IMR-90 (cell line): ENCODE measurements around the gene NOS3. TPM values are rescaled to one million over a fixed set of nuclear protein-coding genes. Genes with fewer than 3 reads are reported as not detected.
"Not testable (repeated sequence)": the region's sequence is repeated elsewhere in the genome, so short reads cannot be mapped to it uniquely, and the experiment has no call there.

Source experiments
- ATAC-seq: fragments of 200-7000 bp; cut with Tn5 transposase; 2 replicates; pipeline ENCODE4 v1.9.1; 2020; ENCODE audit warnings: low read depth, mild to moderate bottlenecking, moderate library complexity
- BruUV-seq: library from RNA; stranded (reverse); fragments of 400-500 nt; replicated peaks from 2 replicates; lab custom pipeline; 2021; lab: Mats Ljungman, UMichigan
- CTCF ChIA-PET: fragments of 300-600 bp; formaldehyde crosslinking; extraction: SDS; loops from one replicate; lab custom pipeline; 2021; ENCODE audit warnings: antibody characterized with exemption; lab: Yijun Ruan, JAX
- POLR2A ChIA-PET: fragments of 300-600 bp; sonication (Branson Sonifier 250); formaldehyde crosslinking; loops from one replicate; lab custom pipeline; 2022; ENCODE audit warnings: antibody characterized with exemption; ENCODE audit not compliant: unreplicated experiment; lab: Charles Lee
- DNase-seq: peaks from one replicate; pipeline ENCODE4 v3.0.0; 2013
- H2AFZ ChIP-seq: replicated peaks from 2 replicates; pipeline ENCODE3; 2013; ENCODE audit warnings: low read length, mild to moderate bottlenecking; ENCODE audit not compliant: poor library complexity
- H2AK5ac ChIP-seq: 2 replicates; pipeline ENCODE4 v1.6.1; 2013; ENCODE audit warnings: low read depth, low read length, inconsistent platforms
- H2AK9ac ChIP-seq: replicated peaks from 2 replicates; pipeline ENCODE3; 2013; ENCODE audit warnings: mild to moderate bottlenecking, low read depth, low read length, moderate library complexity; ENCODE audit not compliant: poor library complexity
- H2BK120ac ChIP-seq: 2 replicates; pipeline ENCODE4 v1.6.1; 2013; ENCODE audit warnings: low read depth, low read length, inconsistent platforms
- H2BK15ac ChIP-seq: 3 replicates; pipeline ENCODE4 v1.6.1; 2013; ENCODE audit warnings: low read depth, low read length, inconsistent platforms
- H2BK20ac ChIP-seq: 2 replicates; pipeline ENCODE4 v1.6.1; 2013; ENCODE audit warnings: low read depth, mild to moderate bottlenecking, inconsistent platforms, low read length, moderate library complexity
- H2BK5ac ChIP-seq: 2 replicates; pipeline ENCODE4 v1.6.1; 2013; ENCODE audit warnings: mild to moderate bottlenecking, low read depth, low read length, inconsistent platforms; ENCODE audit not compliant: poor library complexity, severe bottlenecking
- H3K14ac ChIP-seq: replicated peaks from 2 replicates; pipeline ENCODE4 v1.6.1; 2013; ENCODE audit warnings: low read depth, low read length, inconsistent platforms
- H3K18ac ChIP-seq: 2 replicates; pipeline ENCODE4 v1.6.1; 2013; ENCODE audit warnings: low read depth, low read length, control low read depth
- H3K23ac ChIP-seq: 2 replicates; pipeline ENCODE4 v1.6.1; 2013; ENCODE audit warnings: low read depth, low read length, inconsistent platforms
- H3K27ac ChIP-seq: 2 replicates; pipeline ENCODE4 v1.5.1; 2013; ENCODE audit warnings: mild to moderate bottlenecking, control low read depth, low read length; ENCODE audit not compliant: insufficient read depth
- H3K27me3 ChIP-seq: 2 replicates; pipeline ENCODE4 v1.6.1; 2013; ENCODE audit warnings: low read length; ENCODE audit not compliant: control insufficient read depth, insufficient read depth
- H3K36me3 ChIP-seq: 2 replicates; pipeline ENCODE4 v1.6.1; 2013; ENCODE audit warnings: low read length, mixed read lengths; ENCODE audit not compliant: control insufficient read depth, insufficient read depth
- H3K4ac ChIP-seq: 2 replicates; pipeline ENCODE4 v1.6.1; 2013; ENCODE audit warnings: low read depth, low read length, inconsistent platforms
- H3K4me1 ChIP-seq: 2 replicates; pipeline ENCODE4 v1.6.1; 2013; ENCODE audit warnings: low read length, mixed read lengths; ENCODE audit not compliant: control insufficient read depth, insufficient read depth
- H3K4me2 ChIP-seq: 2 replicates; pipeline ENCODE4 v1.6.1; 2013; ENCODE audit warnings: low read depth, mild to moderate bottlenecking, control low read depth, low read length, moderate library complexity
- H3K4me3 ChIP-seq: 2 replicates; pipeline ENCODE4 v1.5.1; 2013; ENCODE audit warnings: low read depth, mild to moderate bottlenecking, control low read depth, low read length, moderate library complexity; ENCODE audit not compliant: insufficient read depth
- H3K56ac ChIP-seq: 2 replicates; pipeline ENCODE4 v1.6.1; 2013; ENCODE audit warnings: low read length, inconsistent platforms; ENCODE audit not compliant: insufficient read depth; ENCODE audit errors: extremely low read depth
- H3K79me1 ChIP-seq, 2 experiments: 2 replicates each; pipeline ENCODE4 v1.6.1; 2013; ENCODE audit warnings: low read length in 2 of 2, inconsistent platforms in 1 of 2, low read depth in 1 of 2
- H3K9ac ChIP-seq: 2 replicates; pipeline ENCODE4 v1.6.1; 2013; ENCODE audit warnings: low read depth, low read length, control low read depth
- H3K9me1 ChIP-seq: 2 replicates; pipeline ENCODE4 v1.6.1; 2013; ENCODE audit warnings: low read length, inconsistent platforms; ENCODE audit not compliant: insufficient read depth
- H3K9me3 ChIP-seq: 2 replicates; pipeline ENCODE4 v1.6.1; 2013; ENCODE audit warnings: low read length; ENCODE audit not compliant: control insufficient read depth, insufficient read depth
- H4K20me1 ChIP-seq: 2 replicates; pipeline ENCODE4 v1.6.1; 2013; ENCODE audit warnings: low read length, inconsistent platforms; ENCODE audit not compliant: insufficient read depth
- H4K5ac ChIP-seq: 2 replicates; pipeline ENCODE4 v1.6.1; 2013; ENCODE audit warnings: mild to moderate bottlenecking, low read depth, low read length, control low read depth
- H4K8ac ChIP-seq, 2 experiments: 2 replicates each; pipeline ENCODE4 v1.6.1; 2013; ENCODE audit warnings: low read depth in 2 of 2, low read length in 2 of 2, control low read depth in 1 of 2, inconsistent platforms in 1 of 2
- H4K91ac ChIP-seq: 2 replicates; pipeline ENCODE4 v1.6.1; 2013; ENCODE audit warnings: low read depth, low read length, inconsistent platforms; ENCODE audit not compliant: insufficient read depth
- BHLHE40 ChIP-seq: fragments of 150-350 bp; IDR thresholded peaks from 2 replicates; pipeline ENCODE4 v1.6.1; 2016; ENCODE audit warnings: mild to moderate bottlenecking, low read depth, low read length
- WGBS, 2 experiments: methylation state at CpG; one replicate each; pipeline versions ENCODE4 v1.1.5 to v1.1.7; 2013; ENCODE audit warnings: missing lambda C conversion rate in 2 of 2; ENCODE audit not compliant: insufficient read length in 1 of 2; ENCODE audit errors: extremely low coverage in 2 of 2; 5-methylcytosine and 5-hydroxymethylcytosine counted together
- dilution Hi-C: fragments of 300-500 bp; cut with HindIII; formaldehyde crosslinking; loops from one replicate; pipeline ENCODE4 v1.14.3; 2018; ENCODE audit warnings: low sequenced_read_pairs; ENCODE audit not compliant: unreplicated experiment
- in situ Hi-C: fragments of 300-500 bp; cut with MboI; formaldehyde crosslinking; loops from 3 replicates; pipeline ENCODE4 v1.14.3; 2019; ENCODE audit warnings: low sequenced_read_pairs, inconsistent platforms, mixed read lengths
- intact Hi-C: fragments of 100-400 bp; cut with micrococcal nuclease; formaldehyde crosslinking; loops from 2 replicates; pipeline ENCODE4 v1.10.0; 2022
- polyA plus RNA-seq, 3 experiments: library from polyadenylated mRNA; depleted of rRNA; stranded (reverse); fragments of >200 nt; gene quantifications; 2 replicates each; pipeline ENCODE4 v1.2.3, GENCODE V29; 2012; ENCODE audit warnings: low replicate concordance in 1 of 3
- total RNA-seq: library from RNA; depleted of rRNA; stranded (reverse); fragments of >200 nt; gene quantifications from 2 replicates; pipeline ENCODE4 v1.2.3, GENCODE V29; 2012

Gene NOS3
- total and polyA plus RNA-seq, 2 of the 4 experiments (the other 2 are of a cell fraction): 0.72 to 2.0 TPM

GRCh38 chr7:151027728-151028130 lies 36.9 kb downstream of the NOS3 start:
- H3K27ac ChIP-seq, H3K14ac ChIP-seq, H3K56ac ChIP-seq, dilution Hi-C loops, H2BK15ac ChIP-seq, H2BK5ac ChIP-seq, H2BK20ac ChIP-seq, H4K20me1 ChIP-seq, H3K9me3 ChIP-seq, ATAC-seq, H3K9me1 ChIP-seq, H3K18ac ChIP-seq, BruUV-seq, DNase-seq, H3K4me1 ChIP-seq, in situ Hi-C loops, H3K23ac ChIP-seq, H3K36me3 ChIP-seq, POLR2A ChIA-PET: not testable (repeated sequence)
- H4K5ac ChIP-seq: peak overlapping the region; percentile 18
- WGBS, 2 experiments: 34% methylated on average over 7 of the region's 16 CpGs; no CpG with 5 or more reads in 1 of the 2 experiments
- CTCF ChIA-PET: interaction anchor here (0.9 to 1.2 kb wide), 5 partner anchors 9 to 85 kb away, joined by 3 to 8 read pairs (median 4); no protein-coding TSS in a partner anchor
- peak overlapping the region; percentile 5; the same call in 1 of the 2 replicates for H3K9ac ChIP-seq
- peak overlapping the region; percentile 73 for H2AK9ac ChIP-seq
- H3K79me1 ChIP-seq: peaks cover 10 to 18% of the 10 kb centered on the region in 2 experiments; a peak in 3 of 4 replicates
- H2AK5ac ChIP-seq: 0 out of 2 replicates have a peak overlapping the region, but pooled peaks have one; percentile 23
- peak overlapping the region; percentile 91 for H2AFZ ChIP-seq
- intact Hi-C loops: loop anchor here (1.0 to 2.0 kb wide), 2 partner anchors 59 to 84 kb away; partner anchors contain the start of gene AGAP3
- 0 out of 2 replicates have a peak, but pooled peaks have one; percentile 26 for TF ChIP-seq BHLHE40
- peak overlapping the region; percentile 63 for H3K4ac ChIP-seq
- H4K8ac ChIP-seq: peak overlapping the region; percentile 87 to 88
- peak overlapping the region; percentile 64 for H3K4me2 ChIP-seq
- peak overlapping the region; percentile 55; the same call in 1 of the 2 replicates for H4K91ac ChIP-seq
- H3K4me3 ChIP-seq: peak overlapping the region; percentile 43
- H2BK120ac ChIP-seq: peak overlapping the region; percentile 30; the same call in 1 of the 2 replicates
- H3K27me3 ChIP-seq: peaks cover 10% of the 10 kb centered on the region
